H1 (cell line): ENCODE measurements around the gene GRIK4. TPM values are rescaled to one million over a fixed set of nuclear protein-coding genes. Genes with fewer than 3 reads are reported as not detected.

ENCODE experiments used
- CTCF ChIA-PET: fragments of 300-600 bp; sonication (Branson Sonifier 250); formaldehyde crosslinking; loops from one replicate; lab custom pipeline; 2021; ENCODE audit not compliant: partially characterized antibody; lab: Charles Lee
- POLR2A ChIA-PET: fragments of 300-600 bp; sonication (Branson Sonifier 250); formaldehyde crosslinking; loops from one replicate; lab custom pipeline; 2021; ENCODE audit warnings: inconsistent platforms; ENCODE audit not compliant: partially characterized antibody; lab: Charles Lee
- DNase-seq, 2 experiments: peaks; one replicate each; pipeline versions ENCODE4 v3.0.0 to v3.0.0-alpha.2; 2010 to 2022; ENCODE audit warnings: low spot score in 2 of 2, low read depth in 1 of 2, mixed read lengths in 1 of 2
- FAIRE-seq: peaks from 2 replicates; lab custom pipeline; 2011; peaks lifted over from hg19 to GRCh38; lab: Jason Lieb, UNC
- H2AFZ ChIP-seq: 2 replicates; pipeline ENCODE4 v1.8.1; 2012; ENCODE audit warnings: low read length, inconsistent platforms
- H2AK5ac ChIP-seq: 2 replicates; pipeline ENCODE4 v1.6.1; 2013; ENCODE audit warnings: low read depth, low read length
- H2BK120ac ChIP-seq: replicated peaks from 2 replicates; pipeline ENCODE3; 2013; ENCODE audit warnings: low read depth, low read length, inconsistent platforms
- H2BK12ac ChIP-seq: 2 replicates; pipeline ENCODE4 v1.6.1; 2013; ENCODE audit warnings: low read depth, low read length
- H2BK15ac ChIP-seq: 2 replicates; pipeline ENCODE4 v1.6.1; 2013; ENCODE audit warnings: low read length
- H2BK20ac ChIP-seq: 2 replicates; pipeline ENCODE4 v1.6.1; 2013; ENCODE audit warnings: low read length
- H2BK5ac ChIP-seq: 2 replicates; pipeline ENCODE4 v1.6.1; 2013; ENCODE audit warnings: low read depth, low read length
- H3K14ac ChIP-seq: 2 replicates; pipeline ENCODE4 v1.6.1; 2013; ENCODE audit warnings: inconsistent platforms; ENCODE audit not compliant: insufficient read length
- H3K18ac ChIP-seq: 2 replicates; pipeline ENCODE4 v1.6.1; 2013; ENCODE audit warnings: low read length; ENCODE audit errors: extremely low read depth
- H3K23ac ChIP-seq: 2 replicates; pipeline ENCODE4 v1.6.1; 2013; ENCODE audit warnings: inconsistent platforms; ENCODE audit not compliant: insufficient read length
- H3K23me2 ChIP-seq: 2 replicates; pipeline ENCODE4 v1.6.1; 2013; ENCODE audit warnings: low read depth, low read length
- H3K27ac ChIP-seq: 2 replicates; pipeline ENCODE4 v1.6.1; 2011; ENCODE audit warnings: low read depth, low read length, inconsistent platforms
- H3K27me3 ChIP-seq, 4 experiments: replicated peaks in 1 of 4; 1 replicate in 1 of 4; 2 replicates in 3 of 4; pipeline versions ENCODE4 v1.6.1 to v1.8.1; 2011 to 2013; ENCODE audit warnings: low read length in 3 of 4, mild to moderate bottlenecking in 3 of 4, inconsistent platforms in 2 of 4, mixed read lengths in 2 of 4, moderate library complexity in 1 of 4; ENCODE audit not compliant: control insufficient read depth in 3 of 4, insufficient read depth in 3 of 4; ENCODE audit errors: extremely low read depth in 1 of 4
- H3K36me3 ChIP-seq, 4 experiments: 2 replicates each; pipeline versions ENCODE4 v1.6.1 to v1.8.1; 2011 to 2013; ENCODE audit warnings: mild to moderate bottlenecking in 4 of 4, low read length in 3 of 4, moderate library complexity in 2 of 4, control low read depth in 1 of 4, inconsistent platforms in 1 of 4; ENCODE audit not compliant: insufficient read depth in 4 of 4, control insufficient read depth in 2 of 4
- H3K4ac ChIP-seq: replicated peaks from 2 replicates; pipeline ENCODE3; 2013; ENCODE audit warnings: low read length, low read depth, mixed read lengths, inconsistent platforms; ENCODE audit not compliant: insufficient read length
- H3K4me1 ChIP-seq, 4 experiments: replicated peaks in 1 of 4; 1 replicate in 1 of 4; 2 replicates in 3 of 4; pipeline versions ENCODE4 v1.6.1 to v1.8.1; 2011 to 2013; ENCODE audit warnings: low read length in 3 of 4, inconsistent platforms in 2 of 4, mixed read lengths in 1 of 4; ENCODE audit not compliant: insufficient read depth in 4 of 4, control insufficient read depth in 3 of 4
- H3K4me2 ChIP-seq, 2 experiments: 2 replicates each; pipeline versions ENCODE4 v1.6.1 to v1.8.1; 2011 to 2013; ENCODE audit warnings: low read depth in 2 of 2, low read length in 2 of 2, control low read depth in 1 of 2, inconsistent platforms in 1 of 2, mild to moderate bottlenecking in 1 of 2; ENCODE audit not compliant: insufficient read depth in 1 of 2
- H3K4me3 ChIP-seq, 4 experiments: fragments of 200-600, 300-600 bp in 1 of 4; sonication (generic), shearing (Covaris generic), sonication (Bioruptor Twin) in 1 of 4; 2 replicates each; pipeline versions ENCODE4 v1.5.1 to v1.8.1; 2011 to 2016; ENCODE audit warnings: low read length in 4 of 4, low read depth in 3 of 4, control low read depth in 2 of 4, inconsistent platforms in 2 of 4, mild to moderate bottlenecking in 2 of 4, mixed read lengths in 1 of 4, moderate library complexity in 1 of 4; ENCODE audit not compliant: insufficient read depth in 2 of 4; ENCODE audit errors: extremely low read depth in 1 of 4
- H3K56ac ChIP-seq: replicated peaks from 2 replicates; pipeline ENCODE3; 2013; ENCODE audit warnings: low read depth, mild to moderate bottlenecking, mixed read lengths, low read length, inconsistent platforms; ENCODE audit not compliant: insufficient read length
- H3K79me1 ChIP-seq: 2 replicates; pipeline ENCODE4 v1.6.1; 2013; ENCODE audit warnings: low read depth, low read length, control low read depth
- H3K79me2 ChIP-seq, 2 experiments: 2 replicates each; pipeline versions ENCODE4 v1.6.1 to v1.8.1; 2012 to 2013; ENCODE audit warnings: low read length in 2 of 2, mild to moderate bottlenecking in 2 of 2, inconsistent platforms in 1 of 2; ENCODE audit not compliant: insufficient read depth in 2 of 2, control insufficient read depth in 1 of 2
- H3K9ac ChIP-seq, 4 experiments: replicated peaks in 1 of 4; 1 replicate in 1 of 4; 2 replicates in 3 of 4; pipeline versions ENCODE4 v1.6.1 to v1.8.1; 2011 to 2013; ENCODE audit warnings: low read depth in 3 of 4, low read length in 3 of 4, control low read depth in 2 of 4, mild to moderate bottlenecking in 2 of 4, moderate library complexity in 2 of 4, inconsistent platforms in 1 of 4; ENCODE audit errors: extremely low read depth in 1 of 4
- H3K9me3 ChIP-seq, 2 experiments: 2 replicates each; pipeline versions ENCODE4 v1.6.1 to v1.8.1; 2012 to 2013; ENCODE audit warnings: mild to moderate bottlenecking in 2 of 2, moderate library complexity in 2 of 2, control low read depth in 1 of 2, inconsistent platforms in 1 of 2, low read depth in 1 of 2, low read length in 1 of 2, mixed read lengths in 1 of 2; ENCODE audit not compliant: insufficient read depth in 2 of 2
- H4K20me1 ChIP-seq, 2 experiments: replicated peaks in 1 of 2; 2 replicates each; pipeline versions ENCODE3 to v1.8.1; 2011 to 2013; ENCODE audit warnings: inconsistent platforms in 2 of 2, low read length in 2 of 2, mild to moderate bottlenecking in 1 of 2; ENCODE audit not compliant: insufficient read depth in 2 of 2, control insufficient read depth in 1 of 2
- H4K5ac ChIP-seq: 2 replicates; pipeline ENCODE4 v1.6.1; 2013; ENCODE audit warnings: low read length, low read depth, mixed read lengths, inconsistent platforms; ENCODE audit not compliant: insufficient read length
- H4K8ac ChIP-seq: 2 replicates; pipeline ENCODE4 v1.8.0; 2013; ENCODE audit warnings: mild to moderate bottlenecking, moderate library complexity, low read length, inconsistent platforms; ENCODE audit not compliant: insufficient read depth; ENCODE audit errors: extremely low read depth
- H4K91ac ChIP-seq: replicated peaks from 2 replicates; pipeline ENCODE3; 2013; ENCODE audit warnings: low read length, mixed read lengths, inconsistent platforms; ENCODE audit not compliant: insufficient read length
- PHF8 ChIP-seq: fragments of 200-600 bp; sonication (generic); conservative IDR thresholded peaks from 2 replicates; pipeline ENCODE4 v1.7.1; 2012; ENCODE audit warnings: low read depth, mild to moderate bottlenecking, inconsistent platforms, low read length, moderate library complexity
- POU5F1 ChIP-seq: IDR thresholded peaks from 2 replicates; pipeline ENCODE4 v1.6.1; 2011; ENCODE audit warnings: low read depth, mild to moderate bottlenecking, low read length, moderate library complexity
- SRF ChIP-seq: IDR thresholded peaks from 2 replicates; pipeline ENCODE4 v1.6.1; 2011; ENCODE audit warnings: mild to moderate bottlenecking, low read depth, low read length, moderate library complexity
- USF2 ChIP-seq: IDR thresholded peaks from 2 replicates; pipeline ENCODE4 v1.6.1; 2011; ENCODE audit warnings: low read length, improper control_type of control experiment
- YY1 ChIP-seq: IDR thresholded peaks from 2 replicates; pipeline ENCODE4 v1.6.1; 2011; ENCODE audit warnings: low read depth, mild to moderate bottlenecking, low read length
- WGBS, 2 experiments: shearing (Covaris generic) in 1 of 2; methylation state at CpG; one replicate each; pipeline versions ENCODE4 v1.1.6 to v1.1.7; 2013 to 2015; ENCODE audit warnings: low lambda C conversion rate in 2 of 2, mixed read lengths in 2 of 2, inconsistent platforms in 1 of 2, low coverage in 1 of 2, missing lambda C conversion rate in 1 of 2; ENCODE audit not compliant: insufficient replicate concordance in 2 of 2, insufficient coverage in 1 of 2, insufficient read length in 1 of 2; ENCODE audit errors: extremely low coverage in 1 of 2, missing lambda C conversion rate in 1 of 2; 5-methylcytosine and 5-hydroxymethylcytosine counted together
- polyA plus RNA-seq, 7 experiments: library from polyadenylated mRNA; depleted of rRNA in 3 of 7; stranded (reverse) in 5 of 7; unstranded in 2 of 7; fragments of >200 nt in 5 of 7; fragments of 200-250 nt in 2 of 7; gene quantifications; 1 replicate in 5 of 7; 2 replicates in 1 of 7; 4 replicates in 1 of 7; pipeline versions ENCODE4 v1.2.1 to v1.2.3, GENCODE V29; 2011 to 2013; ENCODE audit warnings: missing spikeins in 2 of 7, mixed read lengths in 2 of 7
- total RNA-seq: library from RNA; stranded (reverse); fragmentation: NEBNext Ultra II Directional; extraction: Animal tissue kit (Norgen Biotek cat#: 25700); gene quantifications from 2 replicates; pipeline ENCODE4 v1.2.1, GENCODE V29; 2021

The GRIK4 gene
- total and polyA plus RNA-seq, 2 of the 8 experiments (the other 6 are each of a cell fraction or from before 2014, with no cell fraction given), result 1.2 to 2.9 TPM

- Histone ChIP-seq H3K23me2 (no peaks in the 10 kb centered on the region; the same call in 1 of the 2 replicates), H3K9me3 (no peaks in the 10 kb centered on the region), H2AFZ (no peak overlapping the region), H3K4ac (no peak overlapping the region), H4K5ac (no peak overlapping the region), H3K23ac (no peak overlapping the region), H2BK12ac (0 out of 2 replicates have a peak overlapping the region, but pooled peaks have one; percentile 7), H2BK20ac (no peak overlapping the region), H4K91ac (no peak overlapping the region), H2AK5ac (no peak overlapping the region), H3K9ac (no peak overlapping the region), H3K79me1 (no peaks in the 10 kb centered on the region), H3K27me3 (no peaks in the 10 kb centered on the region; a peak in 1 of 7 replicates), H2BK5ac (no peak overlapping the region), H3K79me2 (no peaks in the 10 kb centered on the region), H2BK15ac (0 out of 2 replicates have a peak overlapping the region, but pooled peaks have one; percentile 46), H3K56ac (no peak overlapping the region), H3K4me2 (peak overlapping the region in 1 of 2 experiments; percentile 8; a peak in 1 of 4 replicates), H4K8ac (no peak overlapping the region), H4K20me1 (no peaks in the 10 kb centered on the region), H2BK120ac (no peak overlapping the region), H3K4me1 (no peaks in the 10 kb centered on the region), H3K14ac (no peak overlapping the region), H3K18ac (peak overlapping the region; percentile 36; the same call in 1 of the 2 replicates), H3K36me3 (no peaks in the 10 kb centered on the region), H3K27ac (no peak overlapping the region), H3K4me3 (no peak overlapping the region)
- ChIA-PET CTCF (interaction anchor here (0.9 to 2.2 kb wide), 5 partner anchors 11 to 22 kb away, joined by 3 to 10 read pairs (median 5); no protein-coding TSS in a partner anchor), POLR2A (interaction anchor here (1.1 kb wide), 1 partner anchor 14 kb away, joined by 3 read pairs; no protein-coding TSS in a partner anchor)
- TF ChIP-seq USF2 (no peak), PHF8 (no peak), SRF (no peak), YY1 (no peak), POU5F1 (no peak)
- no peak for FAIRE-seq
- DNase-seq, result no peak
- WGBS, 2 experiments, result 87% methylated on average over 8 of the region's 8 CpGs; no CpG with 5 or more reads in 1 of the 2 experiments
These were observed 355.5 kb downstream of the GRIK4 start for GRCh38 chr11:120867024-120867423.
